Heart left ventricle (tissue), 16 donors: ENCODE data around the gene KRTAP10-1. TPM values are rescaled to one million over a fixed set of nuclear protein-coding genes. Genes with fewer than 3 reads are reported as not detected.
"Not testable (repeated sequence)": the region's sequence is repeated elsewhere in the genome, so short reads cannot be mapped to it uniquely, and the experiment has no call there.

Source experiments
- ATAC-seq, 4 donors: fragments of 200-7000 bp; cut with Tn5 transposase; one replicate each; pipeline ENCODE4 v1.9.1; 2020 to 2022; ENCODE audit warnings: moderate library complexity in 4 of 4, mild to moderate bottlenecking in 3 of 4, moderate number of reproducible peaks in 1 of 4
- DNase-seq, 5 donors: peaks; one replicate each; pipeline ENCODE4 v3.0.0-alpha.2; 2020
- H3K27ac ChIP-seq, 12 donors: fragments of 200-600 bp; sonication (generic) in 4 of 12; one replicate each; pipeline versions ENCODE4 v1.5.0 to v1.8.0; 2016 to 2022; ENCODE audit warnings: mild to moderate bottlenecking in 2 of 12
- H3K27me3 ChIP-seq, 9 donors: fragments of 200-600 bp; sonication (generic) in 2 of 9; one replicate each; pipeline versions ENCODE4 v1.5.1 to v1.8.0; 2016 to 2022; ENCODE audit warnings: mild to moderate bottlenecking in 3 of 9
- H3K36me3 ChIP-seq, 9 donors: fragments of 200-600 bp; sonication (generic) in 2 of 9; one replicate each; pipeline versions ENCODE4 v1.5.0 to v1.8.0; 2018 to 2022; ENCODE audit warnings: mild to moderate bottlenecking in 2 of 9
- H3K4me1 ChIP-seq, 12 donors: fragments of 200-600 bp; sonication (generic) in 4 of 12; one replicate each; pipeline versions ENCODE4 v1.5.0 to v1.8.0; 2016 to 2022; ENCODE audit warnings: mild to moderate bottlenecking in 3 of 12
- H3K4me3 ChIP-seq, 12 donors: fragments of 200-600 bp; sonication (generic) in 4 of 12; one replicate each; pipeline versions ENCODE4 v1.5.0 to v1.8.0; 2017 to 2022; ENCODE audit warnings: mild to moderate bottlenecking in 9 of 12, moderate library complexity in 4 of 12
- H3K9me3 ChIP-seq, 12 donors: fragments of 200-600 bp; sonication (generic) in 4 of 12; one replicate each; pipeline versions ENCODE4 v1.5.0 to v1.8.0; 2016 to 2022; ENCODE audit warnings: mild to moderate bottlenecking in 1 of 12
- CTCF ChIP-seq, 12 donors: fragments of 200-600 bp; sonication (generic) in 4 of 12; IDR thresholded peaks; one replicate each; pipeline versions ENCODE4 v1.5.0 to v1.8.0; 2018 to 2022; ENCODE audit warnings: antibody characterized with exemption in 12 of 12, mild to moderate bottlenecking in 5 of 12
- POLR2A ChIP-seq, 2 donors: fragments of 450-650 bp; IDR thresholded peaks; one replicate each; pipeline ENCODE4 v1.6.1; 2017; ENCODE audit warnings: antibody characterized with exemption in 2 of 2, mild to moderate bottlenecking in 2 of 2, moderate library complexity in 2 of 2
- WGBS, 4 donors: extraction: QIAGEN DNeasy Blood & Tissue Kit in 2 of 4; methylation state at CpG; one replicate each; pipeline versions ENCODE4 v1.1.5 to v1.1.7; 2013 to 2018; 5-methylcytosine and 5-hydroxymethylcytosine counted together
- intact Hi-C, 10 donors: fragments of 100-400 bp; cut with DNase I; formaldehyde crosslinking; loops; one replicate each; pipeline versions ENCODE4 v1.11.1 to v1.14.2; 2022
- polyA plus RNA-seq, 2 donors: library from polyadenylated mRNA; stranded (reverse); fragments of 200-250 nt; gene quantifications; one replicate each; pipeline ENCODE4 v1.2.3, GENCODE V29; 2013
- total RNA-seq, 9 donors: library from RNA; depleted of rRNA in 2 of 9; stranded (reverse); fragments of >200 nt in 2 of 9; fragmentation: NEBNext Ultra II Directional in 3 of 9; extraction: Animal tissue kit (Norgen Biotek cat#: 25700) in 3 of 9; gene quantifications; one replicate each; pipeline versions ENCODE4 v1.1.0 to v1.2.4, GENCODE V29; 2016 to 2023
- donor health status: ischemic (EF 13 %, LVEDD 7.1; RV severe dilation, severe dysfunction).
- donor health status: healthy with polysubstance abuse.
- donor health status: DM: no; HTN: yes; CAD: no.
- donor health status: DM: no; HTN: no; CAD: no.
- donor health status: ischemic (EF 25% LVEDD 6.9; RV normal size, moderate dysfunction).
- donor health status: ischemic (EF 25% LVEDD 5.7; RV mildly dilated, moderate dysfunction).
- donor health status: healthy.
- donor health status: DM: yes; HTN: yes; CAD: no.
- donor health status: ischemic (EF 35%, LVEDD 5.7; RV mildly dilated, moderate dysfunction).
- donor health status: nonischemic (EF 11% LVEDD 7.7; RV severe dilation, severe dysfunction).
- donor health status: DM: yes; HTN: yes; CAD: no.
- donor health status: PGD.
- donor health status: ischemic (EF 29% LVEDD 5.4; RV normal size, mild dysfunction).
- donor health status: nonischemic (EF 23%, LVEDD 6.1; RV moderate dilation, normal function).

Gene KRTAP10-1
- total and polyA plus RNA-seq, 11 donors, result not detected

GRCh38 chr21:44552136-44552535 lies 12.1 kb upstream of the KRTAP10-1 start:
- WGBS, 4 donors, result 86 to 95% (median 90%) methylated on average over 5 to 6 of the region's 6 CpGs
- no peak overlapping the region for H3K27ac ChIP-seq
- H3K36me3 ChIP-seq, result no peaks in the 10 kb centered on the region
- intact Hi-C loops, result no loop called here
- no peak for ATAC-seq
- peaks cover 0 to 9% (median 0%) of the 10 kb centered on the region in 12 donors for H3K9me3 ChIP-seq
- TF ChIP-seq CTCF (IDR thresholded peaks at IDR 0.05), result no peak
- no peak for TF ChIP-seq POLR2A (IDR thresholded peaks at IDR 0.05)
- no peak overlapping the region for H3K4me3 ChIP-seq
- no peaks in the 10 kb centered on the region for H3K4me1 ChIP-seq
- DNase-seq, result peak in 2 of 5 donors; percentile 8 to 15
- H3K27me3 ChIP-seq, result peaks cover 0 to 56% (median 10%) of the 10 kb centered on the region in 9 donors

- peak in 2 of 5 donors; percentile 6 to 20 for DNase-seq
Measured at GRCh38 chr21:44551340-44551961, 11.5 kb upstream of the KRTAP10-1 start, which contains the start of gene KRTAP10-2. Gene KRTAP10-2, minus strand, starts transcription at chr21:44551505. Its CDS starts 47 bp downstream, at chr21:44551458.

GRCh38 chr21:44550807-44551206 lies 10.8 kb upstream of the KRTAP10-1 start:
- H3K4me3 ChIP-seq, result no peak overlapping the region
- no peaks in the 10 kb centered on the region for H3K36me3 ChIP-seq
- no peak overlapping the region for H3K27ac ChIP-seq
- 68 to 80% (median 73%) methylated on average over 4 to 10 of the region's 10 CpGs for WGBS, 4 donors
- peak in 2 of 5 donors; percentile 9 to 19 for DNase-seq
- H3K27me3 ChIP-seq, result peaks cover 0 to 45% (median 5%) of the 10 kb centered on the region in 9 donors
- H3K4me1 ChIP-seq, result no peaks in the 10 kb centered on the region
- H3K9me3 ChIP-seq, result peaks cover 0 to 22% (median 3%) of the 10 kb centered on the region in 12 donors
- TF ChIP-seq POLR2A (IDR thresholded peaks at IDR 0.05) (no peak), CTCF (IDR thresholded peaks at IDR 0.05) (no peak)
- intact Hi-C loops, result no loop called here
- ATAC-seq, result no peak

More at GRCh38 chr21:44551340-44551961, 11.5 kb upstream of the KRTAP10-1 start, which contains the start of gene KRTAP10-2:
- no peaks in the 10 kb centered on the region for H3K4me1 ChIP-seq
- H3K27me3 ChIP-seq, result peaks cover 0 to 51% (median 8%) of the 10 kb centered on the region in 9 donors
- H3K9me3 ChIP-seq, result peaks cover 0 to 16% (median under 1%) of the 10 kb centered on the region in 12 donors
- intact Hi-C loops, result no loop called here
- H3K36me3 ChIP-seq, result no peaks in the 10 kb centered on the region
- 54 to 82% (median 63%) methylated on average over 17 of the region's 17 CpGs for WGBS, 4 donors
- H3K4me3 ChIP-seq, result no peak within 1 kb of the TSS
- no peak for TF ChIP-seq CTCF (IDR thresholded peaks at IDR 0.05)
- TF ChIP-seq POLR2A (IDR thresholded peaks at IDR 0.05), result no peak
- ATAC-seq, result no peak
- no peak within 1 kb of the TSS for H3K27ac ChIP-seq

GRCh38 chr21:44550285-44550684 lies 10.3 kb upstream of the KRTAP10-1 start:
- Histone ChIP-seq H3K9me3 (peaks cover 0 to 24% (median 3%) of the 10 kb centered on the region in 12 donors), H3K27me3 (peaks cover 0 to 44% (median 3%) of the 10 kb centered on the region in 9 donors)
- DNase-seq, result peak in 2 of 5 donors; percentile 13 to 60
- WGBS, 4 donors, result 58 to 73% (median 60%) methylated on average over 12 to 17 of the region's 17 CpGs
- ATAC-seq, intact Hi-C loops, H3K27ac ChIP-seq, H3K36me3 ChIP-seq, H3K4me3 ChIP-seq, H3K4me1 ChIP-seq: not testable (repeated sequence)
